ENCODE results near the gene USP15.
A peak's percentile ranks its signal among the peaks of the same experiment; 100 is the strongest.
"Not testable (repeated sequence)": the region's sequence is repeated elsewhere in the genome, so short reads cannot be mapped to it uniquely, and the experiment has no call there.

The USP15 gene

GRCh38 chr12:62332598-62332997 lies 72.4 kb downstream of the USP15 start:
- DNase-seq (ENCODE audit: low spot score): no peak
- Mint-ChIP-seq H3K36me3 (ENCODE audit: low read depth) (peaks cover 58% of the 10 kb centered on the region), H3K27me3 (ENCODE audit: low read depth) (no peaks in the 10 kb centered on the region), H3K4me1 (ENCODE audit: low read depth) (peaks cover 17% of the 10 kb centered on the region), H3K27ac (no peak overlapping the region), H3K4me3 (no peak overlapping the region), H3K9me3 (peaks cover 5% of the 10 kb centered on the region)

GRCh38 chr12:62335057-62335456 lies 74.9 kb downstream of the USP15 start:
- Mint-ChIP-seq H3K27ac (no peak overlapping the region), H3K27me3 (ENCODE audit: low read depth) (no peaks in the 10 kb centered on the region), H3K9me3 (peaks cover 25% of the 10 kb centered on the region), H3K4me1 (ENCODE audit: low read depth) (peaks cover 10% of the 10 kb centered on the region), H3K36me3 (ENCODE audit: low read depth) (peaks cover 68% of the 10 kb centered on the region), H3K4me3 (no peak overlapping the region)
- DNase-seq (ENCODE audit: low spot score): no peak

- Mint-ChIP-seq H3K4me3 (no peak overlapping the region), H3K4me1 (ENCODE audit: low read depth) (peaks cover 10% of the 10 kb centered on the region), H3K9me3 (peaks cover 32% of the 10 kb centered on the region), H3K36me3 (ENCODE audit: low read depth) (peaks cover 71% of the 10 kb centered on the region), H3K27ac (no peak overlapping the region), H3K27me3 (ENCODE audit: low read depth) (no peaks in the 10 kb centered on the region)
- no peak for DNase-seq (ENCODE audit: low spot score)
These were observed 75.6 kb downstream of the USP15 start for GRCh38 chr12:62335796-62336195.

- Mint-ChIP-seq H3K36me3 (ENCODE audit: low read depth) (peaks cover 81% of the 10 kb centered on the region), H3K9me3 (peaks cover 36% of the 10 kb centered on the region), H3K4me1 (ENCODE audit: low read depth) (peaks cover 10% of the 10 kb centered on the region)
- not testable (repeated sequence) for DNase-seq (ENCODE audit: low spot score); H3K27me3 Mint-ChIP-seq (ENCODE audit: low read depth); H3K27ac Mint-ChIP-seq; H3K4me3 Mint-ChIP-seq
These were observed 77.4 kb downstream of the USP15 start for GRCh38 chr12:62337643-62338042.

GRCh38 chr12:62342614-62343303 lies 82.6 kb downstream of the USP15 start:
- DNase-seq (ENCODE audit: low spot score); H3K27me3 Mint-ChIP-seq (ENCODE audit: low read depth); H3K4me3 Mint-ChIP-seq; H3K27ac Mint-ChIP-seq: not testable (repeated sequence)
- peaks cover 86% of the 10 kb centered on the region for H3K36me3 Mint-ChIP-seq (ENCODE audit: low read depth)
- peaks cover 38% of the 10 kb centered on the region for H3K9me3 Mint-ChIP-seq
- H3K4me1 Mint-ChIP-seq (ENCODE audit: low read depth): peaks cover 14% of the 10 kb centered on the region

- H3K9me3 Mint-ChIP-seq: peaks cover 30% of the 10 kb centered on the region
- not testable (repeated sequence) for DNase-seq (ENCODE audit: low spot score); H3K4me3 Mint-ChIP-seq; H3K27me3 Mint-ChIP-seq (ENCODE audit: low read depth)
- peak overlapping the region; percentile 35 for H3K27ac Mint-ChIP-seq
- H3K36me3 Mint-ChIP-seq (ENCODE audit: low read depth): peaks cover 79% of the 10 kb centered on the region
- peaks cover 15% of the 10 kb centered on the region for H3K4me1 Mint-ChIP-seq (ENCODE audit: low read depth)
These were observed 83.3 kb downstream of the USP15 start for GRCh38 chr12:62343304-62344120.

- peaks cover 17% of the 10 kb centered on the region for H3K4me1 Mint-ChIP-seq (ENCODE audit: low read depth)
- not testable (repeated sequence) for H3K27me3 Mint-ChIP-seq (ENCODE audit: low read depth); DNase-seq (ENCODE audit: low spot score); H3K27ac Mint-ChIP-seq; H3K4me3 Mint-ChIP-seq
- peaks cover 69% of the 10 kb centered on the region for H3K36me3 Mint-ChIP-seq (ENCODE audit: low read depth)
- peaks cover 20% of the 10 kb centered on the region for H3K9me3 Mint-ChIP-seq
These were observed 84.7 kb downstream of the USP15 start for GRCh38 chr12:62344731-62345556.

GRCh38 chr12:62345667-62346066 lies 85.5 kb downstream of the USP15 start:
- Mint-ChIP-seq H3K27me3 (ENCODE audit: low read depth) (no peaks in the 10 kb centered on the region), H3K36me3 (ENCODE audit: low read depth) (peaks cover 63% of the 10 kb centered on the region), H3K27ac (peak overlapping the region; percentile 29), H3K9me3 (peaks cover 13% of the 10 kb centered on the region), H3K4me3 (no peak overlapping the region), H3K4me1 (ENCODE audit: low read depth) (peaks cover 18% of the 10 kb centered on the region)
- DNase-seq (ENCODE audit: low spot score): no peak

GRCh38 chr12:62346817-62347216 lies 86.6 kb downstream of the USP15 start:
- H3K4me1 Mint-ChIP-seq (ENCODE audit: low read depth): peaks cover 19% of the 10 kb centered on the region

GRCh38 chr12:62347922-62348650 lies 87.9 kb downstream of the USP15 start:
- Mint-ChIP-seq H3K4me3 (no peak overlapping the region), H3K27me3 (ENCODE audit: low read depth) (no peaks in the 10 kb centered on the region), H3K27ac (no peak overlapping the region), H3K9me3 (peaks cover 8% of the 10 kb centered on the region), H3K36me3 (ENCODE audit: low read depth) (peaks cover 43% of the 10 kb centered on the region), H3K4me1 (ENCODE audit: low read depth) (peaks cover 18% of the 10 kb centered on the region)
- no peak for DNase-seq (ENCODE audit: low spot score)

More at GRCh38 chr12:62346817-62347216, 86.6 kb downstream of the USP15 start:
- peaks cover 12% of the 10 kb centered on the region for H3K9me3 Mint-ChIP-seq
- H3K4me3 Mint-ChIP-seq: no peak overlapping the region
- no peak for DNase-seq (ENCODE audit: low spot score)
- no peaks in the 10 kb centered on the region for H3K27me3 Mint-ChIP-seq (ENCODE audit: low read depth)
- peaks cover 53% of the 10 kb centered on the region for H3K36me3 Mint-ChIP-seq (ENCODE audit: low read depth)
- no peak overlapping the region for H3K27ac Mint-ChIP-seq

- H3K9me3 Mint-ChIP-seq: peaks cover 2% of the 10 kb centered on the region
- DNase-seq (ENCODE audit: low spot score): no peak
- peaks cover 31% of the 10 kb centered on the region for H3K36me3 Mint-ChIP-seq (ENCODE audit: low read depth)
- no peak overlapping the region for H3K27ac Mint-ChIP-seq
- peaks cover 14% of the 10 kb centered on the region for H3K4me1 Mint-ChIP-seq (ENCODE audit: low read depth)
- H3K27me3 Mint-ChIP-seq (ENCODE audit: low read depth): no peaks in the 10 kb centered on the region
- no peak overlapping the region for H3K4me3 Mint-ChIP-seq
These were observed 90.3 kb downstream of the USP15 start for GRCh38 chr12:62350554-62350953.

GRCh38 chr12:62351326-62351725 lies 91.1 kb downstream of the USP15 start:
- no peaks in the 10 kb centered on the region for H3K9me3 Mint-ChIP-seq
- no peak overlapping the region for H3K4me3 Mint-ChIP-seq
- no peaks in the 10 kb centered on the region for H3K27me3 Mint-ChIP-seq (ENCODE audit: low read depth)
- no peak overlapping the region for H3K27ac Mint-ChIP-seq
- H3K36me3 Mint-ChIP-seq (ENCODE audit: low read depth): peaks cover 32% of the 10 kb centered on the region
- no peak for DNase-seq (ENCODE audit: low spot score)
- H3K4me1 Mint-ChIP-seq (ENCODE audit: low read depth): peaks cover 13% of the 10 kb centered on the region

GRCh38 chr12:62361048-62361447 lies 100.8 kb downstream of the USP15 start:
- no peak for DNase-seq (ENCODE audit: low spot score)
- H3K4me1 Mint-ChIP-seq (ENCODE audit: low read depth): no peaks in the 10 kb centered on the region
- no peak overlapping the region for H3K27ac Mint-ChIP-seq
- H3K4me3 Mint-ChIP-seq: no peak overlapping the region
- H3K36me3 Mint-ChIP-seq (ENCODE audit: low read depth): peaks cover 56% of the 10 kb centered on the region
- H3K27me3 Mint-ChIP-seq (ENCODE audit: low read depth): no peaks in the 10 kb centered on the region
- H3K9me3 Mint-ChIP-seq: peaks cover 13% of the 10 kb centered on the region

Measured in T-helper 2 cell treated with Interferon-gamma antibody and Interleukin-4, amounts not matched to agents 5 μg/mL and 100 μg/mL, for 36 hours (primary cell).